Activated T-helper 1 cell treated with anti-CD3 and anti-CD28 coated beads, Interleukin-12 subunit alpha, Interleukin-12 subunit beta, Interleukin-2, Interleukin-4 antibody, amounts not matched to agents 30 ng/mL and 10 ng/mL and 1 ng/mL, durations not matched to agents 14 hours and 24 hours and 36 hours (primary cell): ENCODE data around the gene TPD52L2. TPM values are rescaled to one million over a fixed set of nuclear protein-coding genes. Genes with fewer than 3 reads are reported as not detected.

ENCODE experiments used
- DNase-seq: peaks from one replicate; pipeline ENCODE4 v3.0.0; 2021; ENCODE audit warnings: low spot score
- H3K27ac Mint-ChIP-seq: one replicate; pipeline ENCODE4 v1.8.0; 2021; ENCODE audit warnings: mild to moderate bottlenecking, mixed read lengths
- H3K27me3 Mint-ChIP-seq: one replicate; pipeline ENCODE4 v1.8.0; 2022; ENCODE audit warnings: mild to moderate bottlenecking, moderate library complexity, mixed read lengths; ENCODE audit not compliant: insufficient read depth
- H3K36me3 Mint-ChIP-seq: one replicate; pipeline ENCODE4 v1.8.0; 2021; ENCODE audit warnings: low read depth, mixed read lengths
- H3K4me1 Mint-ChIP-seq: one replicate; pipeline ENCODE4 v1.8.0; 2021; ENCODE audit warnings: low read depth, mixed read lengths
- H3K4me3 Mint-ChIP-seq: one replicate; pipeline ENCODE4 v1.8.0; 2021; ENCODE audit warnings: mild to moderate bottlenecking, moderate library complexity, mixed read lengths
- H3K9me3 Mint-ChIP-seq: one replicate; pipeline ENCODE4 v1.8.0; 2021; ENCODE audit warnings: mixed read lengths
- intact Hi-C: fragments of 100-400 bp; cut with micrococcal nuclease; formaldehyde crosslinking; loops from one replicate; pipeline ENCODE4 v1.15.1; 2024
- total RNA-seq: library from RNA; stranded (reverse); gene quantifications from 2 replicates; pipeline ENCODE4 v1.2.3, GENCODE V29; 2022

Gene TPD52L2
- total RNA-seq, 1 donor from 2014 or later: 65.9 TPM

DNA sequence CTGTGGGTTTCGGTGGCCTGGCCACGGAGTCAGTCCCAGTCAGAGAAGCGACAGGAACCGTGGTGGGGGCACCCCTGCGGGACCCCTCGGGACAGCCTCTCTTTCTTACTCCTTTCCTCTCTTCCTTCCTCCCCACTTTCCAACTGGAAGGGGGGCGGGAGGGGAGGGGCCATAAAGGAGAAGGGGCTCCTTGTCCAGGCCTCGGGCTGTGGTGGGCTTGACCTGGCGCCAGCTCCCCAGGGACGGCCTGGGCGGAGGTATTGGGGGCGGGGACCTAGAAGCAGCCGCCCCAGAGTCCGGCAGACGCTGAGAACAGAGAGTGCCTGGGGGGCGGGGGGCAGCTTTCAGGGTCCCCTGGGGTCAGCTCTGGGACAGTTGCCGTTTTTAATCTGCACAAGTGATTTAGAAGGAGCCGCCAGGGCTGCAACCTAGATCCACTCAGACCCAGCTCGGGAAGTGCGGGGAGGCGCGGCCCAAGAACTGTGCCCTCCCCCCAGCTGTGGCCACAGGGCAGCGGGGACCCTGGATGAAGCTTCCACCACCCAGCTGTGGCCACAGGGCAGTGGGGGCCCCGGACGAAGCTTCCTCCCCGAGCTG is 10.2 kb upstream of the TPD52L2 start:
- no peak for DNase-seq
- peaks cover 12% of the 10 kb centered on the region for H3K27me3 Mint-ChIP-seq
- intact Hi-C loops: no loop called here
- peaks cover 10% of the 10 kb centered on the region for H3K4me1 Mint-ChIP-seq
- no peaks in the 10 kb centered on the region for H3K9me3 Mint-ChIP-seq
- H3K27ac Mint-ChIP-seq: no peak overlapping the region
- H3K4me3 Mint-ChIP-seq: no peak overlapping the region
- H3K36me3 Mint-ChIP-seq: no peaks in the 10 kb centered on the region

DNA sequence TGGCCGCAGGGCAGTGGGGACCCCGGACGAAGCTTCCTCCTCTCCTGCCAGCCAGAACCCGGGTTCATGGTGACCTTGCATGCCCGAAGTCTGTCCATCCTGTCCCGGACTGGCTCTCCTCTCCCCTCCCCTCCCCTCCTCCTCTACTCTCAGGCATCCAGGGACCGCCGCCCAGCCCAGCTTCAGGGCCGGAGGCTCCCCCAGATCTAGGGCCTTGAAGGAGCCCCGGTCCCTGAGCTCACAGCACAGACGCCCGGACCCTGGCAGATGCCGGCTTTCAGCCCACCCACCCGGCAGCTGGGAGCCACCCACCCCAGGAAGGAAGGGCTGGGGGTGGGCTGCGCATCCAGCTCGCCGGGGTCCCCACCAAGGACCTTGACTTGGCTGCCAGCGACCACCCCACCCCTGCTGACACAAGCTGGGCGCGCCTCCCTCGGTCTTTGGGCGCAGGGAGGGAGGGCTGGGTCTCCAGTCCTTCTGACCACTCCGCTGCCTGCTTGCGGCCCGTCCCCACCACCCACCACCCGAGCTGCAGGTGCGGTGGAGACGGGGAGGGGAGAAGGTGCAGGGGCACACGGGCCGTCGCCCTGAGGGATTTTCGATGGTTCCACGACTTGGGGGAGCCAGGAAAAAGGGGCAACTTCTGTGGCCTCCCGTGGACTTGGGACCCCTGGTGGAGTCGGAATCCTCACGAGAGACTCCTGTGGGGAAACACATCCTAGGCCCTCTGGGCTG is 9.5 kb upstream of the TPD52L2 start:
- no peaks in the 10 kb centered on the region for H3K36me3 Mint-ChIP-seq
- H3K4me1 Mint-ChIP-seq: peaks cover 8% of the 10 kb centered on the region
- H3K9me3 Mint-ChIP-seq: no peaks in the 10 kb centered on the region
- H3K27me3 Mint-ChIP-seq: peaks cover 11% of the 10 kb centered on the region
- H3K4me3 Mint-ChIP-seq: no peak overlapping the region
- intact Hi-C loops: no loop called here
- DNase-seq: no peak
- no peak overlapping the region for H3K27ac Mint-ChIP-seq

DNA sequence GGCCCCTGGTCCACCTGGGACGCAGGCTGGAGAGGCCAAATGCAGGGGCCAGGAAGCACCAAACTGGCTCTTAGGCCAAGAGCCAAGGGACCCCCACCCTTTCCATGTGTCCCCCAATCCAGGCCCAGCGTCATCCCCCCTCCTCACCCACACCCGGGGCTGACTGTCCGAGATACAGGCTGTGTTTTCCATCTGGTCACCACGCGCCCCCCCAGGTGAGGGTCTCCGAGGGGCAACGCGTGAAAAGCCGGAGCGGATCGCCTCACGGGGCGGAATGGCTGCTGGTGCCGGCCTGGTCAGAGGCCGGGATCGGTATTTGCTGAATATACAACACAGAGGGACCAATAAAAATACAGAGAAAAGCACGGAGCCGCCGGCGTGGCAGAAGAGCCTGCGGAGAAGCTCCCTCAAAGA is 9.0 kb upstream of the TPD52L2 start:
- Mint-ChIP-seq H3K27me3 (peaks cover 6% of the 10 kb centered on the region), H3K4me1 (peaks cover 3% of the 10 kb centered on the region), H3K27ac (no peak overlapping the region), H3K4me3 (no peak overlapping the region), H3K9me3 (no peaks in the 10 kb centered on the region), H3K36me3 (peaks cover 5% of the 10 kb centered on the region)
- DNase-seq: no peak
- intact Hi-C loops: no loop called here

DNA sequence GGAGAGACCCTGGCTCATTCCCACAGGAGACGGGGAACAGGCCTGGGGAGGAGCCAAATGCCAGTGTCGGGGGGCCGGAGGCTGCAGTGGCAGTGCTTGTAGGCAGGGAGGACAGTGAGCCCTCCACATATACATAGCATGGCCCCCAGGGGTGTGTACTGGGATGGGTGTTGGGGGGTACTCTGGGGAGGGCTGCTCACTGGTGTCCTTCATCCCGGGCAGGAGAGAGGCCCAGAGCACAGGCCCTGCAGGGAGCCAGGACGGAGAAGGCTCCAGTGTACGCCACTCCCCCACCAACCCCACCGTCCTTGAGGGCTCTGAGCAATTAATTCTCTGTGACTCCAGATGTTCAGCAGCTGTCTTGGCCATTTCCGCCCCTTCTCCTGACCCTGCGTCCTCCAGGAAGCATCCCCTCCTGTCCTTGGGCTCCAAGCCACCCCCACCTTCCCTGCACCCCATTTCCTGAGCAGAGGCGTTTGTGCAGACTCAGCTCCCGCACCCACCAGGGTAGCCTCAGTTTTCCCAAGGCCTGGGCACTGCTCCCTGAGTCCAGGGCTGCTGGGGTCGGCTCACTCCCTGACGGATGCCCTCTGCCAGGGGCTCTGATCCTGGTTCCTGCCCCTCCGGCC is 7.2 kb upstream of the TPD52L2 start:
- intact Hi-C loops: no loop called here
- no peak for DNase-seq
- Mint-ChIP-seq H3K27ac (peak overlapping the region; percentile 15), H3K4me3 (no peak overlapping the region), H3K9me3 (no peaks in the 10 kb centered on the region), H3K27me3 (no peaks in the 10 kb centered on the region), H3K36me3 (peaks cover 5% of the 10 kb centered on the region), H3K4me1 (no peaks in the 10 kb centered on the region)

DNA sequence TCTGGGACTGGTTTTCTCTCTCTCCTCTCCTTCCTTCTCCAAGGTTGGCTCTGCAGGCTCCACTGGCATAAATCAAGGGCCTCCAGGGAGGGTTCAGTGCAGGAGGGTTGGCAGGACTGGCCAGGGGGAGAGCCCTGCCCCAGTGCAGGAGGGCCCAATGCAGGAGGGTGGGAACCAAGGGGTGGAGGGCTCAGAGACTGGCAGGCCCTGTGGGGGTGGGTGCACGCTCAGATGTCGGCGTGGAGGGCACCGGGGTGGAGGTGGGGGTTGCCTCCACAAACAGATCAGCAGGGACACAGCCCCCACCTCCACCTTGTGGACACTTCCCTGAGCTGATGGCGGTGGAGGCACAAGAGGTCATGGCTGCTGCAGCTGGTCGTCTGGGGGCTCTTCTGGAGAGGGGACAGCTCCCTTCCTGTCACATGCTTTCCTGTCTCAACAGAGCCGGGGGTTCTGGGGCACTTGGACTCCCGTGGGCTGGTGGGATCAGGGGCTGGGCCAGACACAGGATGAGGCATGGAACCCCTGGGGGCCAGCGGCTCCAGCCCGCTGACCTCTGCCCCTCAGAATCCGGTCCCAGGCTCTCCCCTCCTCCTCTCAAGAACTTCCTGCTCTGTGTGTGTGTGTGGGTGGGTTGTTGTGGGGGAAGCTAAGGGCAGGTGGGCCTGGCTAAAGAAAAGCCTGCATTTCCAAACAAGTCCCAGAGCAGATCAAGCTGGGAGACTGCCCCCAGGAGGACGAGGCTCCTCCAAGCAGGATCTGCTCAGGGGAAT is 6.5 kb upstream of the TPD52L2 start:
- H3K4me1 Mint-ChIP-seq: peaks cover 7% of the 10 kb centered on the region
- DNase-seq: no peak
- no peaks in the 10 kb centered on the region for H3K27me3 Mint-ChIP-seq

DNA sequence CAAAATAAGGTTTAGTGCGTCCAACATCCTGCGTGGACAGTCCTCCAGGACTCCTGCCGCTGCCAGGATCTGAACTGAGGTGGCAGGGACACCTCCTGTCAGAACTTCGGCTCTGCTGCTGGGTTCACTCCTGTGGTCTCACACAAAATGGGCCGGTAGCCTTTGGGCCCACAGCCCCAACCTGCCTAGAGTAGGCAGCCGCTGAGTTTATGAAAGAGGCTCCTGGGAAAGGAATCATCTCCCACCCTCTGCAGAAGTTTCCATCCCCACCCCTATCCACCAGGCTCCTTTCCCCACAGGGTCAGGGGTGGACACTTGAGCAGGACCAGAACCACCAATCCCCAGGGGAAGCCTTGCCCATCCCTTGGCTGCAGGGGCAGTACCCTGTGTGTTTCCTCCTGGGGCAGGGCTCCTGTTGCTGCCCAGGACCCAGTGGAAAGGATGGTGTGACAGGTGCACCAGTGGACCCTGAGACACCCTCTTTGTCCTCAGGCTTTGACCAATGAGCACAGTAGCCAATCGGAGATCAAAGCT is 5.8 kb upstream of the TPD52L2 start:
- DNase-seq: no peak
- intact Hi-C loops: no loop called here
- Mint-ChIP-seq H3K27me3 (no peaks in the 10 kb centered on the region), H3K4me3 (no peak overlapping the region), H3K36me3 (peaks cover 14% of the 10 kb centered on the region), H3K4me1 (peaks cover 12% of the 10 kb centered on the region), H3K27ac (no peak overlapping the region), H3K9me3 (no peaks in the 10 kb centered on the region)

More for the DNA sequence above, 6.5 kb upstream of the TPD52L2 start:
- no peak overlapping the region for H3K4me3 Mint-ChIP-seq
- peaks cover 9% of the 10 kb centered on the region for H3K36me3 Mint-ChIP-seq
- H3K9me3 Mint-ChIP-seq: no peaks in the 10 kb centered on the region
- H3K27ac Mint-ChIP-seq: no peak overlapping the region
- intact Hi-C loops: no loop called here

DNA sequence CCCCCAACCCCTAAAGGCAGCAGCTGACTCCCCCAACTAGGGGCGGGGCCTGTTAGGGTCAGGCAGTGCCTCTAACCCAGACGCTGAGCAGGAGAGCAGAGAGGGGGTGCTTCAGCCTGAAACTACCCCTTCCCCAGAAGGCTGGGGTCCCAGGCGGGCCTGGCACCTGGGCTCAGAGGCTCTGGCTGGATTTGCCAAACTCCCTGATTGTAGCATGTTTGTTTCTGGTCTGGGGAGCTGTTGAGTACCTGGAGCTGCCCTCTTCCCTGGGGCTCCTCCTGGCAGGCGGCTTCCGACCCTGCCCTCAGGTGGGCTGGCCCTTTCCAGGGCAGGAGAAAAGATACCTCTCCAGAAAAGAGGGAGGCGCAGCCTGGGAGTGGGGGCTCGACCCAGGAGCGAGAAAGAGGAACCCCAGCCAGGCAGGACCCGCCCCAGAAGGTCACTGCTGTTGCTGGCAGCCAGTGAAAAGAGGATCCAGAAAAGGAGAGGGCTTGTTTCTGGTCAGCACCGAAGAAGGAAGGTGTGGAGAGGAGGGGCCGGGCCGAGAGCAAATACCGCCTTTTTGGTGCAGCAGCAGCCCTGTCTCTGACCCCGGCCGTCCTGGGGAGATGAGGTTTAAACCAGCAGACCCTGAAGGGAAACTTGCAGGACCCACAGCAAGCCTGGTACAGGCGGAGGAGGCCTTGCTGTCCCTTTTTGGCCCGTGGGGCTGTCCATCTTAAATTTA is 4.6 kb upstream of the TPD52L2 start:
- Mint-ChIP-seq H3K27ac (no peak overlapping the region), H3K36me3 (peaks cover 14% of the 10 kb centered on the region), H3K27me3 (no peaks in the 10 kb centered on the region), H3K4me3 (no peak overlapping the region), H3K9me3 (no peaks in the 10 kb centered on the region), H3K4me1 (peaks cover 12% of the 10 kb centered on the region)
- intact Hi-C loops: no loop called here
- DNase-seq: no peak

DNA sequence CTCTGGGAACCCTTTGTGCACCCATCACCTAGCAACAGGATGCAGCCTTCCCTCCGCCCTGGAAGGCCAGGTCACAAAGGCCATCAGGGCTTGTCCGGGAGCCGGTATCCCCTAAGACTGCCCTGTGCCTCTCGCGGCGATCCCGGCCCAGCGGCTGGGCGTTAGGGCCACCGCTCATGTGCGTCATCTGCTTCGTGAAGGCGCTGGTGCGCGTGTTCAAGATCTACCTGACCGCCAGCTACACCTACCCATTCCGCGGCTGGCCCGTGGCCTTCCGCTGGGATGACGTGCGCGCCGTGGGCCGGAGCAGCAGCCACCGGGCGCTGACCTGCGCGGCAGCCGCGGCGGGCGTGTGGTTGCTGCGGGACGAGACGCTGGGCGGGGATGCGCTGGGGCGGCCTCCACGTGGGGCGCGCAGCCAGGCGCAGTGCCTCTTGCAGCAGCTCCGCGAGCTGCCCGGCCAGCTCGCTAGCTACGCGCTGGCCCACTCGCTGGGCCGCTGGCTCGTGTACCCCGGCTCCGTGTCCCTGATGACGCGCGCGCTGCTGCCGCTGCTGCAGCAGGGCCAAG is 3.6 kb upstream of the TPD52L2 start, which contains the start of gene ABHD16B:
TSS of gene ABHD16B (plus strand) at position 134 of the 570 bp plus-strand sequence. CDS start at position 177, 43 bp downstream.
- no peak within 1 kb of the TSS for H3K27ac Mint-ChIP-seq
- no peak within 1 kb of the TSS for H3K4me3 Mint-ChIP-seq
- H3K36me3 Mint-ChIP-seq: peaks cover 14% of the 10 kb centered on the region
- H3K27me3 Mint-ChIP-seq: no peaks in the 10 kb centered on the region
- DNase-seq: no peak
- H3K9me3 Mint-ChIP-seq: no peaks in the 10 kb centered on the region
- peaks cover 19% of the 10 kb centered on the region for H3K4me1 Mint-ChIP-seq
- intact Hi-C loops: no loop called here

DNA sequence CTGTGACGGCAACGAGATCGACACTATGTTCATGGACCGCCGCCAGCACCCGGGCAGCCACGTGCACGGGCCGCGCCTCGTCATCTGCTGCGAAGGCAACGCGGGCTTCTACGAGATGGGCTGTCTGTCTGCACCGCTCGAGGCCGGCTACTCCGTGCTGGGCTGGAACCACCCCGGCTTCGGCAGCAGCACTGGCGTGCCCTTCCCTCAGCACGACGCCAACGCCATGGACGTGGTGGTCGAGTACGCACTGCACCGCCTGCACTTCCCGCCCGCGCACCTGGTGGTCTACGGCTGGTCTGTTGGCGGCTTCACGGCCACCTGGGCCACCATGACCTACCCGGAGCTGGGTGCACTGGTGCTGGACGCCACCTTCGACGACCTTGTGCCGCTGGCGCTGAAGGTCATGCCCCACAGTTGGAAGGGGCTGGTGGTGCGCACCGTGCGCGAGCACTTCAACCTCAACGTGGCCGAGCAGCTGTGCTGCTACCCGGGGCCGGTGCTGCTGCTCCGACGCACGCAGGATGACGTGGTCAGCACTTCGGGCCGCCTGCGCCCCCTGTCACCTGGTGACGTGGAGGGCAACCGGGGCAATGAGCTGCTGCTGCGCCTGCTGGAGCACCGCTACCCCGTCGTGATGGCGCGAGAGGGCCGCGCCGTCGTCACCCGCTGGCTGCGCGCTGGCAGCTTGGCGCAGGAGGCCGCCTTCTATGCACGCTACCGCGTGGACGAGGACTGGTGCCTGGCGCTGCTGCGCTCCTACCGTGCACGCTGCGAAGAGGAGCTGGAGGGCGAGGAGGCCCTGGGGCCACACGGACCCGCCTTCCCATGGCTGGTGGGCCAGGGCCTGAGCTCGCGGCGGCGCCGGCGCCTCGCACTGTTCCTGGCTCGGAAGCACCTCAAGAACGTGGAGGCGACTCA is 2.8 kb upstream of the TPD52L2 start:
- intact Hi-C loops: no loop called here
- no peaks in the 10 kb centered on the region for H3K27me3 Mint-ChIP-seq
- no peaks in the 10 kb centered on the region for H3K9me3 Mint-ChIP-seq
- DNase-seq: no peak
- H3K27ac Mint-ChIP-seq: no peak overlapping the region
- peaks cover 19% of the 10 kb centered on the region for H3K4me1 Mint-ChIP-seq
- no peak overlapping the region for H3K4me3 Mint-ChIP-seq
- H3K36me3 Mint-ChIP-seq: peaks cover 14% of the 10 kb centered on the region

DNA sequence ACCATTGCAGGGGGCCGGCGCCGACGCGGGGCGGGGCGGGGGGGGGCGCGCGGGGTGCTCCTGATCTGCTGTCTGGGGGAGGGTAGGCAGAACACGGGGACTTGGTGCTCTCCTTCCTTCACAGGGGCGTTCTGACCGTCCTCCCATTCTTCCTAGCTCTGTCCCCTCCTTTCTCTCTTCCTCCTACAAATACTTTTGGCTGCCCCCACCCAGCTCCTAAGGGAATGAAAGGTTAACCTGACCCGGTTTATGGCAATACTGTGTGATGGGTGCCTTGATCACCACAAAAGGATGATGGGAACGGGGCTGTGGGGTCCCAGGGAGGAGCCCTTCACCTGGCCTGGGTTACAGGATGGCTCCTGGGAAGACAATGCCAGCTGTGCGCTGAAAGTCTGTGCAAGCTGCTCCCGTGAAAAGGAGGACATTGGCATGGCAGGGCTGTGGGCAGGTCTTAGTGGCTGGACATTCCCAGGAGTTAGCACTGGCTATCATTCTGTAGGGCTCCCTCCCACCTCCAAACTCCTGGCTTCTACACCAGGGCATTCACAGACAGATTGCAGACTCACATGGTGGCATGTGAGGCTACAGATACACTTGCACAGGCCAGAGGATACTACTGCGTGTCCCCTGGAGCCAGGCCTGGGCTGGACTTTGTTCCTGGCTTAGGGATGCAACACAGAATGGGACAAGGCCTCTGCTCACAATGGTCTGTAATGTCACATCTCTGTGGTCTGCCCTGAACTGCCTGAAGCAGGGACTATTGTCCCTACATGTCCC is 1.9 kb upstream of the TPD52L2 start:
- Mint-ChIP-seq H3K9me3 (no peaks in the 10 kb centered on the region), H3K4me1 (peaks cover 19% of the 10 kb centered on the region), H3K27me3 (no peaks in the 10 kb centered on the region), H3K4me3 (peak overlapping the region; percentile 96), H3K36me3 (peaks cover 18% of the 10 kb centered on the region), H3K27ac (peak overlapping the region; percentile 96)
- no peak for DNase-seq
- intact Hi-C loops: no loop called here
